WTC11 (cell line): ENCODE results near the gene FANCC. TPM values are rescaled to one million over a fixed set of nuclear protein-coding genes. Genes with fewer than 3 reads are reported as not detected.

Experiments
- ATAC-seq: fragments of 200-7000 bp; cut with Tn5 transposase; 2 replicates; pipeline ENCODE4 v1.10.0; 2021; ENCODE audit warnings: mild to moderate bottlenecking, moderate library complexity
- CTCF ChIA-PET: fragments of 300-600 bp; sonication (Branson Sonifier 250); formaldehyde crosslinking; loops from one replicate; lab custom pipeline; 2021; ENCODE audit warnings: antibody characterized with exemption; lab: Charles Lee
- POLR2A ChIA-PET: fragments of 350-600 bp; sonication (Branson Sonifier 250); formaldehyde crosslinking; loops from one replicate; lab custom pipeline; 2021; ENCODE audit warnings: antibody characterized with exemption; lab: Charles Lee
- DNase-seq: peaks from one replicate; pipeline ENCODE4 v3.0.0; 2021; ENCODE audit warnings: low spot score
- H3K27ac Mint-ChIP-seq: 2 replicates; pipeline ENCODE4 v1.8.0; 2021; ENCODE audit warnings: mixed read lengths
- H3K27me3 Mint-ChIP-seq: 2 replicates; pipeline ENCODE4 v1.8.0; 2021; ENCODE audit warnings: low read depth, mild to moderate bottlenecking, moderate library complexity, mixed read lengths
- H3K36me3 Mint-ChIP-seq: 2 replicates; pipeline ENCODE4 v1.8.0; 2021; ENCODE audit warnings: mixed read lengths
- H3K4me1 Mint-ChIP-seq: 2 replicates; pipeline ENCODE4 v1.8.0; 2022; ENCODE audit warnings: mixed read lengths
- H3K4me3 Mint-ChIP-seq: 2 replicates; pipeline ENCODE4 v1.8.0; 2021; ENCODE audit warnings: mild to moderate bottlenecking, moderate library complexity, mixed read lengths
- H3K9me3 Mint-ChIP-seq: 2 replicates; pipeline ENCODE4 v1.8.0; 2021; ENCODE audit warnings: mixed read lengths
- ATF3 ChIP-seq: sonication (generic); formaldehyde crosslinking; conservative IDR thresholded peaks from 2 replicates; pipeline ENCODE4 v1.8.1; 2022; ENCODE audit warnings: mild to moderate bottlenecking, missing genetic modification reagents
- CDX4 ChIP-seq: fragments of 250-450 bp; sonication (Bioruptor Pico); IDR thresholded peaks from 2 replicates; pipeline ENCODE4 v1.9.0; 2021; ENCODE audit warnings: moderate library complexity, mild to moderate bottlenecking, inconsistent platforms, borderline replicate concordance
- CREB1 ChIP-seq: sonication (generic); formaldehyde crosslinking; IDR thresholded peaks from 2 replicates; pipeline ENCODE4 v1.8.0; 2023; ENCODE audit warnings: mild to moderate bottlenecking, missing genetic modification reagents
- ETV6 ChIP-seq: sonication (generic); formaldehyde crosslinking; IDR thresholded peaks from 2 replicates; pipeline ENCODE4 v1.8.1; 2022; ENCODE audit warnings: mild to moderate bottlenecking, missing genetic modification reagents
- GABPB1 ChIP-seq: sonication (generic); formaldehyde crosslinking; IDR thresholded peaks from 2 replicates; pipeline ENCODE4 v1.8.1; 2023; ENCODE audit warnings: mild to moderate bottlenecking, missing genetic modification reagents
- HMGXB4 ChIP-seq: sonication (generic); formaldehyde crosslinking; IDR thresholded peaks from 2 replicates; pipeline ENCODE4 v1.8.1; 2023; ENCODE audit warnings: mild to moderate bottlenecking, moderate library complexity, missing genetic modification reagents
- IRF2 ChIP-seq: sonication (generic); formaldehyde crosslinking; IDR thresholded peaks from 2 replicates; pipeline ENCODE4 v1.8.0; 2022; ENCODE audit warnings: low read depth, missing genetic modification reagents, borderline replicate concordance
- JAZF1 ChIP-seq: fragments of 250-450 bp; sonication (Bioruptor Pico); IDR thresholded peaks from 2 replicates; pipeline ENCODE4 v1.9.0; 2021; ENCODE audit warnings: moderate library complexity, mild to moderate bottlenecking, inconsistent platforms
- MAX ChIP-seq: sonication (generic); formaldehyde crosslinking; IDR thresholded peaks from 2 replicates; pipeline ENCODE4 v1.8.0; 2022; ENCODE audit warnings: mild to moderate bottlenecking, missing genetic modification reagents
- NFATC4 ChIP-seq: fragments of 250-450 bp; sonication (Bioruptor Pico); IDR thresholded peaks from 2 replicates; pipeline ENCODE4 v1.9.0; 2021; ENCODE audit warnings: mild to moderate bottlenecking
- NFE2L1 ChIP-seq: sonication (generic); formaldehyde crosslinking; IDR thresholded peaks from 2 replicates; pipeline ENCODE4 v1.8.1; 2023; ENCODE audit warnings: missing genetic modification reagents
- NR2C2 ChIP-seq: sonication (generic); formaldehyde crosslinking; IDR thresholded peaks from 2 replicates; pipeline ENCODE4 v1.8.0; 2022; ENCODE audit warnings: mild to moderate bottlenecking, missing genetic modification reagents
- RORB ChIP-seq: fragments of 250-450 bp; sonication (Bioruptor Pico); IDR thresholded peaks from 2 replicates; pipeline ENCODE4 v1.9.0; 2021; ENCODE audit warnings: mild to moderate bottlenecking
- SOX15 ChIP-seq: fragments of 250-450 bp; sonication (Bioruptor Pico); IDR thresholded peaks from 2 replicates; pipeline ENCODE4 v1.9.0; 2021; ENCODE audit warnings: mild to moderate bottlenecking
- TEAD4 ChIP-seq: sonication (generic); formaldehyde crosslinking; IDR thresholded peaks from 2 replicates; pipeline ENCODE4 v1.8.0; 2022; ENCODE audit warnings: mild to moderate bottlenecking, missing genetic modification reagents
- ZBTB21 ChIP-seq: sonication (generic); formaldehyde crosslinking; IDR thresholded peaks from 2 replicates; pipeline ENCODE4 v1.8.1; 2023; ENCODE audit warnings: mild to moderate bottlenecking, missing genetic modification reagents, borderline replicate concordance
- ZNF263 ChIP-seq: sonication (generic); formaldehyde crosslinking; IDR thresholded peaks from 2 replicates; pipeline ENCODE4 v1.8.1; 2022; ENCODE audit warnings: low read depth, mild to moderate bottlenecking, moderate library complexity, missing genetic modification reagents
- ZNF416 ChIP-seq: fragments of 250-450 bp; sonication (Bioruptor Pico); IDR thresholded peaks from 2 replicates; pipeline ENCODE4 v1.9.0; 2021; ENCODE audit warnings: mild to moderate bottlenecking, inconsistent platforms
- total RNA-seq: library from RNA; stranded (reverse); gene quantifications from 3 replicates; pipeline ENCODE4 v1.2.3, GENCODE V29; 2021
- TF ChIP-seq, protein P1 (sequence below): sonication (generic); formaldehyde crosslinking; IDR thresholded peaks from 2 replicates; pipeline ENCODE4 v1.8.1; 2022; ENCODE audit warnings: mild to moderate bottlenecking, moderate library complexity, missing genetic modification reagents
- TF ChIP-seq, protein P2 (sequence below): sonication (generic); formaldehyde crosslinking; IDR thresholded peaks from 2 replicates; pipeline ENCODE4 v1.8.0; 2023; ENCODE audit warnings: missing genetic modification reagents, mild to moderate bottlenecking, borderline replicate concordance
- TF ChIP-seq, protein P3 (sequence below): sonication (generic); formaldehyde crosslinking; IDR thresholded peaks from 2 replicates; pipeline ENCODE4 v1.8.0; 2022; ENCODE audit warnings: mild to moderate bottlenecking, missing genetic modification reagents
- TF ChIP-seq, protein P4 (sequence below): sonication (generic); formaldehyde crosslinking; IDR thresholded peaks from 2 replicates; pipeline ENCODE4 v1.8.1; 2023; ENCODE audit warnings: mild to moderate bottlenecking, missing genetic modification reagents
- TF ChIP-seq, protein P5 (sequence below): fragments of 250-450 bp; sonication (Bioruptor Pico); IDR thresholded peaks from 2 replicates; pipeline ENCODE4 v1.9.0; 2021; ENCODE audit warnings: mild to moderate bottlenecking

The FANCC gene
- total RNA-seq, 1 experiment from 2014 or later, result 10.9 TPM

- H3K4me1 Mint-ChIP-seq, result peaks cover under 1% of the 10 kb centered on the region
- H3K9me3 Mint-ChIP-seq, result no peaks in the 10 kb centered on the region
- CTCF ChIA-PET, result no interaction called here
- ATAC-seq, result no peak
- no peaks in the 10 kb centered on the region for H3K27me3 Mint-ChIP-seq
- TF ChIP-seq ZNF416 (CRISPR knock-in tag), result no peak
- TF ChIP-seq TEAD4, result no peak
- TF ChIP-seq JAZF1 (CRISPR knock-in tag), result no peak
- no peak for TF ChIP-seq ZBTB21 (CRISPR knock-in tag)
- no peak for TF ChIP-seq ATF3 (CRISPR knock-in tag)
- no peak for TF ChIP-seq IRF2 (CRISPR knock-in tag)
- no peak for TF ChIP-seq NR2C2 (CRISPR knock-in tag)
- TF ChIP-seq, protein P1, sequence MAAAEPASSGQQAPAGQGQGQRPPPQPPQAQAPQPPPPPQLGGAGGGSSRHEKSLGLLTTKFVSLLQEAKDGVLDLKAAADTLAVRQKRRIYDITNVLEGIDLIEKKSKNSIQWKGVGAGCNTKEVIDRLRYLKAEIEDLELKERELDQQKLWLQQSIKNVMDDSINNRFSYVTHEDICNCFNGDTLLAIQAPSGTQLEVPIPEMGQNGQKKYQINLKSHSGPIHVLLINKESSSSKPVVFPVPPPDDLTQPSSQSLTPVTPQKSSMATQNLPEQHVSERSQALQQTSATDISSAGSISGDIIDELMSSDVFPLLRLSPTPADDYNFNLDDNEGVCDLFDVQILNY, result no peak
- TF ChIP-seq, protein P2, sequence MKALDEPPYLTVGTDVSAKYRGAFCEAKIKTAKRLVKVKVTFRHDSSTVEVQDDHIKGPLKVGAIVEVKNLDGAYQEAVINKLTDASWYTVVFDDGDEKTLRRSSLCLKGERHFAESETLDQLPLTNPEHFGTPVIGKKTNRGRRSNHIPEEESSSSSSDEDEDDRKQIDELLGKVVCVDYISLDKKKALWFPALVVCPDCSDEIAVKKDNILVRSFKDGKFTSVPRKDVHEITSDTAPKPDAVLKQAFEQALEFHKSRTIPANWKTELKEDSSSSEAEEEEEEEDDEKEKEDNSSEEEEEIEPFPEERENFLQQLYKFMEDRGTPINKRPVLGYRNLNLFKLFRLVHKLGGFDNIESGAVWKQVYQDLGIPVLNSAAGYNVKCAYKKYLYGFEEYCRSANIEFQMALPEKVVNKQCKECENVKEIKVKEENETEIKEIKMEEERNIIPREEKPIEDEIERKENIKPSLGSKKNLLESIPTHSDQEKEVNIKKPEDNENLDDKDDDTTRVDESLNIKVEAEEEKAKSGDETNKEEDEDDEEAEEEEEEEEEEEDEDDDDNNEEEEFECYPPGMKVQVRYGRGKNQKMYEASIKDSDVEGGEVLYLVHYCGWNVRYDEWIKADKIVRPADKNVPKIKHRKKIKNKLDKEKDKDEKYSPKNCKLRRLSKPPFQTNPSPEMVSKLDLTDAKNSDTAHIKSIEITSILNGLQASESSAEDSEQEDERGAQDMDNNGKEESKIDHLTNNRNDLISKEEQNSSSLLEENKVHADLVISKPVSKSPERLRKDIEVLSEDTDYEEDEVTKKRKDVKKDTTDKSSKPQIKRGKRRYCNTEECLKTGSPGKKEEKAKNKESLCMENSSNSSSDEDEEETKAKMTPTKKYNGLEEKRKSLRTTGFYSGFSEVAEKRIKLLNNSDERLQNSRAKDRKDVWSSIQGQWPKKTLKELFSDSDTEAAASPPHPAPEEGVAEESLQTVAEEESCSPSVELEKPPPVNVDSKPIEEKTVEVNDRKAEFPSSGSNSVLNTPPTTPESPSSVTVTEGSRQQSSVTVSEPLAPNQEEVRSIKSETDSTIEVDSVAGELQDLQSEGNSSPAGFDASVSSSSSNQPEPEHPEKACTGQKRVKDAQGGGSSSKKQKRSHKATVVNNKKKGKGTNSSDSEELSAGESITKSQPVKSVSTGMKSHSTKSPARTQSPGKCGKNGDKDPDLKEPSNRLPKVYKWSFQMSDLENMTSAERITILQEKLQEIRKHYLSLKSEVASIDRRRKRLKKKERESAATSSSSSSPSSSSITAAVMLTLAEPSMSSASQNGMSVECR (CRISPR knock-in tag), result no peak
- TF ChIP-seq, protein P3, sequence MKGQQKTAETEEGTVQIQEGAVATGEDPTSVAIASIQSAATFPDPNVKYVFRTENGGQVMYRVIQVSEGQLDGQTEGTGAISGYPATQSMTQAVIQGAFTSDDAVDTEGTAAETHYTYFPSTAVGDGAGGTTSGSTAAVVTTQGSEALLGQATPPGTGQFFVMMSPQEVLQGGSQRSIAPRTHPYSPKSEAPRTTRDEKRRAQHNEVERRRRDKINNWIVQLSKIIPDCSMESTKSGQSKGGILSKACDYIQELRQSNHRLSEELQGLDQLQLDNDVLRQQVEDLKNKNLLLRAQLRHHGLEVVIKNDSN (CRISPR knock-in tag), result no peak
- no peak for TF ChIP-seq ZNF263 (CRISPR knock-in tag)
- TF ChIP-seq GABPB1 (CRISPR knock-in tag), result no peak
- no peak for TF ChIP-seq MAX (CRISPR knock-in tag)
- no peak for TF ChIP-seq ETV6
- no peak for TF ChIP-seq CDX4 (CRISPR knock-in tag)
- no peak for TF ChIP-seq SOX15 (CRISPR knock-in tag)
- TF ChIP-seq RORB, result no peak
- TF ChIP-seq NFE2L1 (CRISPR knock-in tag), result no peak
- TF ChIP-seq, all 79 proteins: peak for 0
- H3K36me3 Mint-ChIP-seq, result no peaks in the 10 kb centered on the region
- no peak overlapping the region for H3K4me3 Mint-ChIP-seq
- H3K27ac Mint-ChIP-seq, result no peak overlapping the region
- POLR2A ChIA-PET, result no interaction called here
- no peak for DNase-seq
Observed at GRCh38 chr9:95292226-95292625, 25.3 kb downstream of the FANCC start.

GRCh38 chr9:95286151-95286550 lies 31.4 kb downstream of the FANCC start:
- H3K27me3 Mint-ChIP-seq, result no peaks in the 10 kb centered on the region
- H3K27ac Mint-ChIP-seq, result no peak overlapping the region
- no peaks in the 10 kb centered on the region for H3K36me3 Mint-ChIP-seq
- peaks cover 1% of the 10 kb centered on the region; the same call in 1 of the 2 replicates for H3K9me3 Mint-ChIP-seq
- ChIA-PET POLR2A (no interaction called here), CTCF (no interaction called here)
- DNase-seq (no peak), ATAC-seq (no peak)
- TF ChIP-seq, protein P4, sequence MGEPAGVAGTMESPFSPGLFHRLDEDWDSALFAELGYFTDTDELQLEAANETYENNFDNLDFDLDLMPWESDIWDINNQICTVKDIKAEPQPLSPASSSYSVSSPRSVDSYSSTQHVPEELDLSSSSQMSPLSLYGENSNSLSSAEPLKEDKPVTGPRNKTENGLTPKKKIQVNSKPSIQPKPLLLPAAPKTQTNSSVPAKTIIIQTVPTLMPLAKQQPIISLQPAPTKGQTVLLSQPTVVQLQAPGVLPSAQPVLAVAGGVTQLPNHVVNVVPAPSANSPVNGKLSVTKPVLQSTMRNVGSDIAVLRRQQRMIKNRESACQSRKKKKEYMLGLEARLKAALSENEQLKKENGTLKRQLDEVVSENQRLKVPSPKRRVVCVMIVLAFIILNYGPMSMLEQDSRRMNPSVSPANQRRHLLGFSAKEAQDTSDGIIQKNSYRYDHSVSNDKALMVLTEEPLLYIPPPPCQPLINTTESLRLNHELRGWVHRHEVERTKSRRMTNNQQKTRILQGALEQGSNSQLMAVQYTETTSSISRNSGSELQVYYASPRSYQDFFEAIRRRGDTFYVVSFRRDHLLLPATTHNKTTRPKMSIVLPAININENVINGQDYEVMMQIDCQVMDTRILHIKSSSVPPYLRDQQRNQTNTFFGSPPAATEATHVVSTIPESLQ (CRISPR knock-in tag), result no peak
- no peak for TF ChIP-seq CREB1
- TF ChIP-seq, protein P5, sequence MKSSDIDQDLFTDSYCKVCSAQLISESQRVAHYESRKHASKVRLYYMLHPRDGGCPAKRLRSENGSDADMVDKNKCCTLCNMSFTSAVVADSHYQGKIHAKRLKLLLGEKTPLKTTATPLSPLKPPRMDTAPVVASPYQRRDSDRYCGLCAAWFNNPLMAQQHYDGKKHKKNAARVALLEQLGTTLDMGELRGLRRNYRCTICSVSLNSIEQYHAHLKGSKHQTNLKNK (CRISPR knock-in tag), result no peak
- TF ChIP-seq NFATC4 (CRISPR knock-in tag), result no peak
- no peak for TF ChIP-seq HMGXB4 (CRISPR knock-in tag)
- TF ChIP-seq GABPB1 (CRISPR knock-in tag), result no peak
- no peak overlapping the region for H3K4me3 Mint-ChIP-seq
- no peaks in the 10 kb centered on the region for H3K4me1 Mint-ChIP-seq
